Measurements from ENCODE around the gene FRMD4B. TPM values are rescaled to one million over a fixed set of nuclear protein-coding genes. Genes with fewer than 3 reads are reported as not detected.

Gene FRMD4B
- total and polyA plus RNA-seq, 2 donors (not counting 1 experiment from before 2014, with no cell fraction given) = 0.86 to 1.2 TPM

DNA sequence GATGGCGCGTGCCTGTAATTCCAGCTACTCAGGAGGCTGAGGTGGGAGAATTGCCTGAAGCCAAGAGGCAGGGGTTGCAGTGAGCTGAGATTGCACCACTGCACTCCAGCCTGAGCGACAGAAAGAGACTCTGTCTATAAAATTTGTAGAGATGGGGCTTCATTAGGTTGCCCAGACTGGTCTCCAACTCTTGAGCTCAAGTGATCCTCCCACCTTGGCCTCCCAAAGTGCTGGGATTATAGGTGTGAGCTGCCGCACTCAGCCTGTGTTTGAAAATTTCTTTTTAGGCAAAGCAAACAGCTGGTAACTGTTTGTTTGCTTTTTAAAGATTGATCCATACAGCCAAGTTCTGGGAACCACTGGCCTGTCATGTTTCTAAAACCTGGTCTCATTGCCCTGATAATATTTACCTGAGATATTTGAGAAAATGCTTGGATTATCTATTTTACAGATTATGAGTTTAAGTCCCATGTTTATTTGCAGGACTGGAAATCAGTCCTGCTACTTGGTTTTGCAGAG is 199.3 kb downstream of the FRMD4B start:
- TF ChIP-seq, protein P1, sequence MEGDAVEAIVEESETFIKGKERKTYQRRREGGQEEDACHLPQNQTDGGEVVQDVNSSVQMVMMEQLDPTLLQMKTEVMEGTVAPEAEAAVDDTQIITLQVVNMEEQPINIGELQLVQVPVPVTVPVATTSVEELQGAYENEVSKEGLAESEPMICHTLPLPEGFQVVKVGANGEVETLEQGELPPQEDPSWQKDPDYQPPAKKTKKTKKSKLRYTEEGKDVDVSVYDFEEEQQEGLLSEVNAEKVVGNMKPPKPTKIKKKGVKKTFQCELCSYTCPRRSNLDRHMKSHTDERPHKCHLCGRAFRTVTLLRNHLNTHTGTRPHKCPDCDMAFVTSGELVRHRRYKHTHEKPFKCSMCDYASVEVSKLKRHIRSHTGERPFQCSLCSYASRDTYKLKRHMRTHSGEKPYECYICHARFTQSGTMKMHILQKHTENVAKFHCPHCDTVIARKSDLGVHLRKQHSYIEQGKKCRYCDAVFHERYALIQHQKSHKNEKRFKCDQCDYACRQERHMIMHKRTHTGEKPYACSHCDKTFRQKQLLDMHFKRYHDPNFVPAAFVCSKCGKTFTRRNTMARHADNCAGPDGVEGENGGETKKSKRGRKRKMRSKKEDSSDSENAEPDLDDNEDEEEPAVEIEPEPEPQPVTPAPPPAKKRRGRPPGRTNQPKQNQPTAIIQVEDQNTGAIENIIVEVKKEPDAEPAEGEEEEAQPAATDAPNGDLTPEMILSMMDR (conservative IDR thresholded peaks at IDR 0.05 in 1 of 2, IDR thresholded peaks at IDR 0.05 in 1 of 2; ENCODE audit: low read depth in 1 of 2, low read length in 2 of 2) = no peak
- TF ChIP-seq EZH2 (IDR thresholded peaks at IDR 0.05; ENCODE audit: low read length, missing control alignments) = no peak
- no peak for DNase-seq (ENCODE audit: low read depth in 2 of 2)
- no peaks in the 10 kb centered on the region for H3K9me3 ChIP-seq (ENCODE audit: control insufficient read depth, insufficient read depth, low read depth, low read length)

DNA sequence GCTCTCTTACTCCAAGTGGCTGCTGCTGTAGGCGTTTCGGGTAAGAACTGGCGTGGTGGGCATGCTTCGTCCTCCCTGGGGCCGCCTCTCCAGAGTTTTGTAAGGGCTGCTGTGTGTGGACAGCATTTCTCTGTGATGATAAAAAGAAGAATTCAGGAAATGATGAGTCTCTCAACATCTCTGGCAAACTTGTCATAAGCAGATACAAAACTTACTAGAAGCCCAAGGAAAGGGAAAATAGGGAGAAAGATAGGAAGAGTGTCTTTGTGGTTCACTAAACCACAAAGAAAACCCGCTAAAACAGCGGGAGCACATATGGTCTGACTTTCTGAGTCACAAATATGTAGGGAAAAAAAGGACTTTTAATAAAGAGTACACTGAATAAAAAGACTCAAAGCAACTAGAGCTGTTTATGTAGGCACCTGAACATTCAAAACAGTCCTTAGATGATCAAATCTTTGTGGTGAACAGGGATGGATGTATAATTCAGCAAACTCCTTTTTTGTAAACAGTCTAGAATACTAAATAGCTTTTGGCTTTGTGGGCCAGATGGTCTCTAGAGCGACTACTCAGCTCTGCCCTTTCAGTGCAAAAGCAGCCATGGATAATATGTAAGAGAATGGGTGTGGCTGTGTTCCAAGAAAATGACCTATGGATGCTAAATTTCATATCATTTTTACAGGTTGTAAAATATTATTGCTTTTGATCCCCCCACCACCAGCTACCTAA is 203.1 kb downstream of the FRMD4B start:
- H3K9me3 ChIP-seq (ENCODE audit: control insufficient read depth, insufficient read depth, low read depth, low read length) = no peaks in the 10 kb centered on the region
- no peak overlapping the region for H2AFZ ChIP-seq (ENCODE audit: low read length)
- peak overlapping the region; percentile 21 for H3K4me2 ChIP-seq (ENCODE audit: extremely low read depth, insufficient read depth, low read length)
- H3K27me3 ChIP-seq (ENCODE audit: control insufficient read depth, insufficient read depth, low read length) = no peaks in the 10 kb centered on the region
- DNase-seq (ENCODE audit: low read depth in 2 of 2) = peak; percentile 55 to 90
- H3K4me1 ChIP-seq (ENCODE audit: control insufficient read depth, extremely low read depth, insufficient read depth, low read length) = peaks cover 5% of the 10 kb centered on the region
- no peaks in the 10 kb centered on the region for H3K79me2 ChIP-seq (ENCODE audit: control insufficient read depth, insufficient read depth, low read length)
- H3K36me3 ChIP-seq (ENCODE audit: control insufficient read depth, insufficient read depth, low read length) = no peaks in the 10 kb centered on the region
- TF ChIP-seq EZH2 (IDR thresholded peaks at IDR 0.05; ENCODE audit: low read length, missing control alignments) = no peak
- TF ChIP-seq, protein P1 (conservative IDR thresholded peaks at IDR 0.05 in 1 of 2, IDR thresholded peaks at IDR 0.05 in 1 of 2; ENCODE audit: low read depth in 1 of 2, low read length in 2 of 2) = no peak
- no peak overlapping the region for H3K9ac ChIP-seq (ENCODE audit: insufficient read depth, low read length)
- no peak overlapping the region for H3K4me3 ChIP-seq (replicated peaks in 1 of 4; ENCODE audit: control extremely low read depth in 1 of 4, insufficient read depth in 1 of 4, low read depth in 3 of 4, low read length in 4 of 4)
- H3K27ac ChIP-seq (ENCODE audit: insufficient read depth, low read length) = peak overlapping the region; percentile 55
- H4K20me1 ChIP-seq (ENCODE audit: control insufficient read depth, extremely low read depth, insufficient read depth, low read length) = no peaks in the 10 kb centered on the region

More for the DNA sequence above, 199.3 kb downstream of the FRMD4B start:
- Histone ChIP-seq H4K20me1 (ENCODE audit: control insufficient read depth, extremely low read depth, insufficient read depth, low read length) (no peaks in the 10 kb centered on the region), H3K27ac (ENCODE audit: insufficient read depth, low read length) (no peak overlapping the region), H3K4me2 (ENCODE audit: extremely low read depth, insufficient read depth, low read length) (no peak overlapping the region), H3K4me3 (replicated peaks in 1 of 4; ENCODE audit: control extremely low read depth in 1 of 4, insufficient read depth in 1 of 4, low read depth in 3 of 4, low read length in 4 of 4) (no peak overlapping the region), H3K9ac (ENCODE audit: insufficient read depth, low read length) (no peak overlapping the region), H3K4me1 (ENCODE audit: control insufficient read depth, extremely low read depth, insufficient read depth, low read length) (peaks cover under 1% of the 10 kb centered on the region), H3K27me3 (ENCODE audit: control insufficient read depth, insufficient read depth, low read length) (no peaks in the 10 kb centered on the region), H2AFZ (ENCODE audit: low read length) (no peak overlapping the region), H3K79me2 (ENCODE audit: control insufficient read depth, insufficient read depth, low read length) (no peaks in the 10 kb centered on the region), H3K36me3 (ENCODE audit: control insufficient read depth, insufficient read depth, low read length) (no peaks in the 10 kb centered on the region)

DNA sequence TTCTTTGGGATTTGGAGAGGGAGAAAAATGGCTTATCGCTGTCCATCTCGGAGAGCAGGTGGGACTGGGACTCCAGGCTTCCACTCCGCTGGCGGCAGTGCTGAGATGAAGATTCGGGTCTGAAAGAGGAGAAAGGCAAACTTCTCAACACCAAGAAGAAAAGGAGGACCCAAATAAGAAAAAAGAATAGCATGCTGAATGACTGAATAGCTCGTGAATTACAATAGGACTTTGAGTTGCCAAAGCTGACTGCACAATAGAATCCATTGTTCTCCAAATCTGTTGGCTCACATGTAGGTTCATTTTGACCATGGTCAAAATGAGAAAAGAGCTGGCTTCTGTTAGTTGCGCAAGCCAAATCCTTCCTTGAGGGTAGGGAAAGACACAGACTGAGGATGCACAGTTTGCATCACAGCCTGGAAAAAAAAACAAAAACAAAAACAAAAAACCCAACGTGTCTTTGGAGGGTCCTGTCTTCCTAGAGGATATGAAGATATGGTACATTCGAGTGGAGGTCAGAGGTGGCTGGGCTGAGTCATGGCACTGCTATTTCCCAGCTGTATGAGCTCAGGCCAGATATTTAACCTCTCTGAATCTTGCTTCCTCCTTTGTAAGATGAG is 204.2 kb downstream of the FRMD4B start:
- H2AFZ ChIP-seq (ENCODE audit: low read length) = no peak overlapping the region
- H4K20me1 ChIP-seq (ENCODE audit: control insufficient read depth, extremely low read depth, insufficient read depth, low read length) = no peaks in the 10 kb centered on the region
- no peak overlapping the region for H3K9ac ChIP-seq (ENCODE audit: insufficient read depth, low read length)
- H3K27me3 ChIP-seq (ENCODE audit: control insufficient read depth, insufficient read depth, low read length) = no peaks in the 10 kb centered on the region
- no peaks in the 10 kb centered on the region for H3K9me3 ChIP-seq (ENCODE audit: control insufficient read depth, insufficient read depth, low read depth, low read length)
- peak; percentile 64 to 74 for DNase-seq (ENCODE audit: low read depth in 2 of 2)
- H3K27ac ChIP-seq (ENCODE audit: insufficient read depth, low read length) = peak overlapping the region; percentile 55
- TF ChIP-seq EZH2 (IDR thresholded peaks at IDR 0.05; ENCODE audit: low read length, missing control alignments) = no peak
- TF ChIP-seq, protein P1 (conservative IDR thresholded peaks at IDR 0.05 in 1 of 2, IDR thresholded peaks at IDR 0.05 in 1 of 2; ENCODE audit: low read depth in 1 of 2, low read length in 2 of 2) = no peak
- no peak overlapping the region for H3K4me3 ChIP-seq (replicated peaks in 1 of 4; ENCODE audit: control extremely low read depth in 1 of 4, insufficient read depth in 1 of 4, low read depth in 3 of 4, low read length in 4 of 4)
- H3K4me2 ChIP-seq (ENCODE audit: extremely low read depth, insufficient read depth, low read length) = peak overlapping the region; percentile 55
- no peaks in the 10 kb centered on the region for H3K79me2 ChIP-seq (ENCODE audit: control insufficient read depth, insufficient read depth, low read length)
- no peaks in the 10 kb centered on the region for H3K36me3 ChIP-seq (ENCODE audit: control insufficient read depth, insufficient read depth, low read length)
- peaks cover 5% of the 10 kb centered on the region for H3K4me1 ChIP-seq (ENCODE audit: control insufficient read depth, extremely low read depth, insufficient read depth, low read length)
